Immature natural killer cell (primary cell): ENCODE measurements around the gene DNAJB2. TPM values are rescaled to one million over a fixed set of nuclear protein-coding genes. Genes with fewer than 3 reads are reported as not detected.
"Not testable (repeated sequence)": the region's sequence is repeated elsewhere in the genome, so short reads cannot be mapped to it uniquely, and the experiment has no call there.

Source experiments
- DNase-seq, 3 donors: peaks; one replicate each; pipeline ENCODE4 v3.0.0; 2022; ENCODE audit warnings: mixed read lengths in 1 of 3
- H3K27ac Mint-ChIP-seq, 6 donors: one replicate each; pipeline ENCODE4 v1.8.0; 2020; ENCODE audit warnings: mixed read lengths in 6 of 6, mild to moderate bottlenecking in 5 of 6, inconsistent platforms in 4 of 6, moderate library complexity in 3 of 6
- H3K27me3 Mint-ChIP-seq, 3 donors: one replicate each; pipeline ENCODE4 v1.8.0; 2020 to 2021; ENCODE audit warnings: low read depth in 3 of 3, mild to moderate bottlenecking in 3 of 3, mixed read lengths in 3 of 3, moderate library complexity in 3 of 3, inconsistent platforms in 1 of 3
- H3K36me3 Mint-ChIP-seq, 3 donors: one replicate each; pipeline ENCODE4 v1.8.0; 2020; ENCODE audit warnings: mixed read lengths in 3 of 3, inconsistent platforms in 2 of 3, mild to moderate bottlenecking in 2 of 3
- H3K4me1 Mint-ChIP-seq, 2 donors: one replicate each; pipeline ENCODE4 v1.8.0; 2020; ENCODE audit warnings: inconsistent platforms in 2 of 2, mild to moderate bottlenecking in 2 of 2, mixed read lengths in 2 of 2, moderate library complexity in 1 of 2
- H3K4me3 Mint-ChIP-seq, 5 donors: one replicate each; pipeline ENCODE4 v1.8.0; 2020; ENCODE audit warnings: mild to moderate bottlenecking in 5 of 5, mixed read lengths in 5 of 5, inconsistent platforms in 3 of 5, moderate library complexity in 3 of 5
- H3K9me3 Mint-ChIP-seq, 6 donors: one replicate each; pipeline ENCODE4 v1.8.0; 2020; ENCODE audit warnings: mild to moderate bottlenecking in 6 of 6, mixed read lengths in 6 of 6, inconsistent platforms in 4 of 6, moderate library complexity in 3 of 6
- polyA plus RNA-seq, 3 donors: library from polyadenylated mRNA; unstranded; fragments of 300-500 nt; fragmentation: Illumina TruSeq; gene quantifications; one replicate each; pipeline ENCODE4 v1.2.3, GENCODE V29; 2021

Gene DNAJB2
- polyA plus RNA-seq, 3 donors from 2014 or later, result 2.8 to 3.6 (median 2.9) TPM

- peak overlapping the region; percentile 93 to 98 (median 95) for H3K27ac Mint-ChIP-seq
- no peaks in the 10 kb centered on the region for H3K9me3 Mint-ChIP-seq
- peaks cover 18 to 39% (median 37%) of the 10 kb centered on the region in 3 donors for H3K27me3 Mint-ChIP-seq
- peak overlapping the region; percentile 72 to 90 (median 86) for H3K4me3 Mint-ChIP-seq
- peaks cover 82% of the 10 kb centered on the region in 2 donors for H3K4me1 Mint-ChIP-seq
- DNase-seq, result no peak
- peaks cover 0 to 24% (median 12%) of the 10 kb centered on the region in 3 donors for H3K36me3 Mint-ChIP-seq
These were observed 29.0 kb upstream of the DNAJB2 start for GRCh38 chr2:219250049-219250781.

GRCh38 chr2:219251656-219252055 is 27.5 kb upstream of the DNAJB2 start:
- H3K9me3 Mint-ChIP-seq, result no peaks in the 10 kb centered on the region
- H3K4me3 Mint-ChIP-seq, result peak overlapping the region; percentile 86 to 95 (median 89)
- peaks cover 68 to 71% of the 10 kb centered on the region in 2 donors for H3K4me1 Mint-ChIP-seq
- no peak for DNase-seq
- H3K27me3 Mint-ChIP-seq, result peaks cover 11 to 34% (median 24%) of the 10 kb centered on the region in 3 donors
- H3K36me3 Mint-ChIP-seq, result peaks cover 0 to 24% (median 12%) of the 10 kb centered on the region in 3 donors
- H3K27ac Mint-ChIP-seq, result peak overlapping the region; percentile 87 to 98 (median 96)

- H3K4me3 Mint-ChIP-seq, result peak overlapping the region; percentile 86 to 95 (median 89)
- H3K36me3 Mint-ChIP-seq, result peaks cover 0 to 24% (median 12%) of the 10 kb centered on the region in 3 donors
- no peaks in the 10 kb centered on the region for H3K9me3 Mint-ChIP-seq
- H3K4me1 Mint-ChIP-seq, result peaks cover 63 to 66% of the 10 kb centered on the region in 2 donors
- peaks cover 11 to 35% (median 20%) of the 10 kb centered on the region in 3 donors for H3K27me3 Mint-ChIP-seq
- peak overlapping the region; percentile 87 to 98 (median 96) for H3K27ac Mint-ChIP-seq
- no peak for DNase-seq
These were observed 27.1 kb upstream of the DNAJB2 start for GRCh38 chr2:219252084-219252483.

GRCh38 chr2:219252570-219252899 is 26.6 kb upstream of the DNAJB2 start:
- peaks cover 59 to 62% of the 10 kb centered on the region in 2 donors for H3K4me1 Mint-ChIP-seq
- no peaks in the 10 kb centered on the region for H3K9me3 Mint-ChIP-seq
- H3K27me3 Mint-ChIP-seq, result peaks cover 11 to 31% (median 18%) of the 10 kb centered on the region in 3 donors
- H3K36me3 Mint-ChIP-seq, result peaks cover 0 to 24% (median 12%) of the 10 kb centered on the region in 3 donors
- peak overlapping the region; percentile 81 to 98 (median 96) for H3K27ac Mint-ChIP-seq
- H3K4me3 Mint-ChIP-seq, result peak overlapping the region; percentile 86 to 95 (median 89)
- no peak for DNase-seq

GRCh38 chr2:219252900-219253752 is 26.0 kb upstream of the DNAJB2 start, which contains the start of gene TUBA4B:
TUBA4B (plus strand) TSS chr2:219253243; CDS start chr2:219253408, 165 bp downstream.
- peak; percentile 49 to 56 (median 54) for DNase-seq
- Mint-ChIP-seq H3K4me3 (peak within 1 kb of the TSS; percentile 86 to 95 (median 89)), H3K36me3 (peaks cover 0 to 24% (median 12%) of the 10 kb centered on the region in 3 donors), H3K4me1 (peaks cover 53 to 56% of the 10 kb centered on the region in 2 donors), H3K9me3 (no peaks in the 10 kb centered on the region), H3K27me3 (peaks cover 11 to 27% (median 15%) of the 10 kb centered on the region in 3 donors), H3K27ac (peak within 1 kb of the TSS; percentile 94 to 98 (median 96))

- Mint-ChIP-seq H3K27me3 (peaks cover 9 to 25% (median 15%) of the 10 kb centered on the region in 3 donors), H3K9me3 (no peaks in the 10 kb centered on the region), H3K27ac (peak within 1 kb of the TSS; percentile 94 to 98 (median 96)), H3K4me3 (peak within 1 kb of the TSS; percentile 86 to 95 (median 89)), H3K4me1 (peaks cover 45 to 47% of the 10 kb centered on the region in 2 donors), H3K36me3 (peaks cover 0 to 20% (median 8%) of the 10 kb centered on the region in 3 donors)
- DNase-seq, result peak; percentile 85 to 91 (median 89)
These were observed 25.2 kb upstream of the DNAJB2 start, which contains the start of gene TUBA4A for GRCh38 chr2:219253753-219254589. TUBA4A (minus strand) TSS chr2:219253918; CDS start chr2:219253858, 60 bp downstream.

GRCh38 chr2:219254590-219255201 is 24.5 kb upstream of the DNAJB2 start:
- Mint-ChIP-seq H3K36me3 (peaks cover 0 to 13% (median 5%) of the 10 kb centered on the region in 3 donors), H3K27me3 (peaks cover 11 to 25% (median 15%) of the 10 kb centered on the region in 3 donors), H3K4me1 (peaks cover 37 to 40% of the 10 kb centered on the region in 2 donors), H3K27ac (peak overlapping the region; percentile 93 to 97 (median 94)), H3K9me3 (no peaks in the 10 kb centered on the region), H3K4me3 (peak overlapping the region; percentile 84 to 89 (median 88))
- DNase-seq, result peak; percentile 68 to 75 (median 69)

- H3K36me3 Mint-ChIP-seq, H3K27ac Mint-ChIP-seq, H3K4me3 Mint-ChIP-seq, H3K9me3 Mint-ChIP-seq, H3K4me1 Mint-ChIP-seq, DNase-seq: not testable (repeated sequence)
- H3K27me3 Mint-ChIP-seq, result peaks cover 7 to 20% (median 17%) of the 10 kb centered on the region in 3 donors
These were observed 20.2 kb upstream of the DNAJB2 start for GRCh38 chr2:219258942-219259341.

GRCh38 chr2:219261024-219261855 is 17.9 kb upstream of the DNAJB2 start:
- DNase-seq, result no peak
- Mint-ChIP-seq H3K4me1 (no peaks in the 10 kb centered on the region), H3K27ac (no peak overlapping the region), H3K36me3 (no peaks in the 10 kb centered on the region), H3K9me3 (no peaks in the 10 kb centered on the region), H3K27me3 (peaks cover 5 to 13% (median 8%) of the 10 kb centered on the region in 3 donors), H3K4me3 (no peak overlapping the region)

- Mint-ChIP-seq H3K4me3 (no peak overlapping the region), H3K36me3 (no peaks in the 10 kb centered on the region), H3K4me1 (no peaks in the 10 kb centered on the region), H3K9me3 (no peaks in the 10 kb centered on the region), H3K27ac (no peak overlapping the region), H3K27me3 (peaks cover 0 to 6% (median 5%) of the 10 kb centered on the region in 3 donors)
- no peak for DNase-seq
These were observed 12.9 kb upstream of the DNAJB2 start for GRCh38 chr2:219266232-219266631.

- Mint-ChIP-seq H3K27me3 (peaks cover 0 to 4% (median 3%) of the 10 kb centered on the region in 3 donors), H3K27ac (no peak overlapping the region)
These were observed 12.3 kb upstream of the DNAJB2 start for GRCh38 chr2:219266886-219267285.

GRCh38 chr2:219268294-219268693 is 10.9 kb upstream of the DNAJB2 start:
- H3K27me3 Mint-ChIP-seq, result peaks cover 0 to 3% (median under 1%) of the 10 kb centered on the region in 3 donors
- H3K36me3 Mint-ChIP-seq, result no peaks in the 10 kb centered on the region
- H3K9me3 Mint-ChIP-seq, result no peaks in the 10 kb centered on the region
- H3K4me3 Mint-ChIP-seq, result no peak overlapping the region
- DNase-seq, result no peak
- H3K4me1 Mint-ChIP-seq, result no peaks in the 10 kb centered on the region
- no peak overlapping the region for H3K27ac Mint-ChIP-seq

More at GRCh38 chr2:219266886-219267285, 12.3 kb upstream of the DNAJB2 start:
- DNase-seq, result no peak
- no peaks in the 10 kb centered on the region for H3K9me3 Mint-ChIP-seq
- H3K4me3 Mint-ChIP-seq, result no peak overlapping the region
- no peaks in the 10 kb centered on the region for H3K4me1 Mint-ChIP-seq
- no peaks in the 10 kb centered on the region for H3K36me3 Mint-ChIP-seq
